PC-3 (cell line): ENCODE measurements around the gene ZNF195.
"Not testable (repeated sequence)": the region's sequence is repeated elsewhere in the genome, so short reads cannot be mapped to it uniquely, and the experiment has no call there.

Experiments used
- CTCF ChIP-seq: fragments of 300-600 bp; sonication (generic); conservative IDR thresholded peaks from 2 replicates; pipeline ENCODE4 v1.5.1; 2017; ENCODE audit warnings: antibody characterized with exemption, low read depth, mild to moderate bottlenecking, low read length
- EZH2 ChIP-seq: fragments of 300-600 bp; sonication (generic); IDR thresholded peaks from one replicate; pipeline ENCODE4 v1.6.1; 2017; ENCODE audit warnings: antibody characterized with exemption, mild to moderate bottlenecking, low read length; ENCODE audit not compliant: unreplicated experiment
- EZH2phosphoT487 ChIP-seq: fragments of 300-600 bp; sonication (generic); IDR thresholded peaks from 2 replicates; pipeline ENCODE4 v1.6.1; 2018; ENCODE audit warnings: mild to moderate bottlenecking, antibody characterized with exemption, low read length, borderline replicate concordance

GRCh38 chr11:3333157-3333556 is 45.8 kb downstream of the ZNF195 start:
- TF ChIP-seq EZH2, CTCF, EZH2phosphoT487: not testable (repeated sequence)
